ENCODE data around the gene PLEKHM3.

DNA sequence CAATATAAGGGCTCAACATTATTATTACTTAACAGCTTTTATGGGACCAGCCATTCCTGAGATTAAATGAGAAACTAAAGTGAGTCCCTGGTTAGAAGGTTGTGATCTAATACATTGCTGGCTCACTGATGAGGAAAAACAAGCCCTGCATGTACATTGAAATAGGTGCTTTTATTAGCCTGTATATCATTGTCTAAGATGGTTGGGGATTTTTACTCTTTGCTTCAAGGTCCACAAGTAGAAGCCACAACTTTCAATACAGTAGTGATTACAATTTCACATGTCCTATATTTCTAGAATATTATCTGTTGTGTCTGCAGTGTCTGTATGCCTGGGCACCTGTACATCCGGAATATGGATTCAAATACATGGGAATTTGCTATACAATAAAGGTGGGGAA lies 151.5 kb downstream of the PLEKHM3 start:
- TF ChIP-seq CTCF (tag by site-specific recombination; IDR thresholded peaks at IDR 0.05), result no peak
- no peak for TF ChIP-seq ZNF704 (tag by site-specific recombination; IDR thresholded peaks at IDR 0.05)
- TF ChIP-seq ZBTB20 (tag by site-specific recombination; IDR thresholded peaks at IDR 0.05), result no peak
- no peak for TF ChIP-seq ATF2 (tag by site-specific recombination; IDR thresholded peaks at IDR 0.05; ENCODE audit: low read depth)
- no peak for TF ChIP-seq BCL11A (tag by site-specific recombination; IDR thresholded peaks at IDR 0.05; ENCODE audit: low read depth)
- TF ChIP-seq HOXC10 (CRISPR knock-in tag; IDR thresholded peaks at IDR 0.05), result no peak
- TF ChIP-seq TCF7L2 (IDR thresholded peaks at IDR 0.05; ENCODE audit: borderline replicate concordance, low read depth, low read length), result no peak
- TF ChIP-seq ZNF19 (tag by site-specific recombination; IDR thresholded peaks at IDR 0.05; ENCODE audit: low read depth), result no peak
- TF ChIP-seq, protein P1, sequence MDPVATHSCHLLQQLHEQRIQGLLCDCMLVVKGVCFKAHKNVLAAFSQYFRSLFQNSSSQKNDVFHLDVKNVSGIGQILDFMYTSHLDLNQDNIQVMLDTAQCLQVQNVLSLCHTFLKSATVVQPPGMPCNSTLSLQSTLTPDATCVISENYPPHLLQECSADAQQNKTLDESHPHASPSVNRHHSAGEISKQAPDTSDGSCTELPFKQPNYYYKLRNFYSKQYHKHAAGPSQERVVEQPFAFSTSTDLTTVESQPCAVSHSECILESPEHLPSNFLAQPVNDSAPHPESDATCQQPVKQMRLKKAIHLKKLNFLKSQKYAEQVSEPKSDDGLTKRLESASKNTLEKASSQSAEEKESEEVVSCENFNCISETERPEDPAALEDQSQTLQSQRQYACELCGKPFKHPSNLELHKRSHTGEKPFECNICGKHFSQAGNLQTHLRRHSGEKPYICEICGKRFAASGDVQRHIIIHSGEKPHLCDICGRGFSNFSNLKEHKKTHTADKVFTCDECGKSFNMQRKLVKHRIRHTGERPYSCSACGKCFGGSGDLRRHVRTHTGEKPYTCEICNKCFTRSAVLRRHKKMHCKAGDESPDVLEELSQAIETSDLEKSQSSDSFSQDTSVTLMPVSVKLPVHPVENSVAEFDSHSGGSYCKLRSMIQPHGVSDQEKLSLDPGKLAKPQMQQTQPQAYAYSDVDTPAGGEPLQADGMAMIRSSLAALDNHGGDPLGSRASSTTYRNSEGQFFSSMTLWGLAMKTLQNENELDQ (tag by site-specific recombination; IDR thresholded peaks at IDR 0.05; ENCODE audit: low read depth), result no peak
- no peak for TF ChIP-seq ZNF121 (tag by site-specific recombination; IDR thresholded peaks at IDR 0.05)
- no peak for TF ChIP-seq YY1 (tag by site-specific recombination; IDR thresholded peaks at IDR 0.05)
